Ovary (tissue), 3 donors: ENCODE data around the gene ZCCHC10.

Source experiments
- EP300 ChIP-seq: sonication (generic); formaldehyde crosslinking; IDR thresholded peaks from one replicate; pipeline ENCODE4 v1.6.1; 2017; ENCODE audit warnings: antibody characterized with exemption
- POLR2A ChIP-seq: fragments of 450-650 bp; IDR thresholded peaks from one replicate; pipeline ENCODE4 v1.6.1; 2017; ENCODE audit warnings: antibody characterized with exemption, mild to moderate bottlenecking, moderate library complexity
- TF ChIP-seq, protein P1 (sequence below), 3 donors: fragments of 450-650 bp in 2 of 3; fragments of 200-600 bp in 1 of 3; IDR thresholded peaks; one replicate each; pipeline versions ENCODE4 v1.5.1 to v1.8.0; 2016 to 2022; ENCODE audit warnings: antibody characterized with exemption in 3 of 3, mild to moderate bottlenecking in 1 of 3
- donor health status: DM: no; HTN: no; CAD: no.

GRCh38 chr5:133032852-133033742, 6.7 kb upstream of the ZCCHC10 start:
- TF ChIP-seq, protein P1, sequence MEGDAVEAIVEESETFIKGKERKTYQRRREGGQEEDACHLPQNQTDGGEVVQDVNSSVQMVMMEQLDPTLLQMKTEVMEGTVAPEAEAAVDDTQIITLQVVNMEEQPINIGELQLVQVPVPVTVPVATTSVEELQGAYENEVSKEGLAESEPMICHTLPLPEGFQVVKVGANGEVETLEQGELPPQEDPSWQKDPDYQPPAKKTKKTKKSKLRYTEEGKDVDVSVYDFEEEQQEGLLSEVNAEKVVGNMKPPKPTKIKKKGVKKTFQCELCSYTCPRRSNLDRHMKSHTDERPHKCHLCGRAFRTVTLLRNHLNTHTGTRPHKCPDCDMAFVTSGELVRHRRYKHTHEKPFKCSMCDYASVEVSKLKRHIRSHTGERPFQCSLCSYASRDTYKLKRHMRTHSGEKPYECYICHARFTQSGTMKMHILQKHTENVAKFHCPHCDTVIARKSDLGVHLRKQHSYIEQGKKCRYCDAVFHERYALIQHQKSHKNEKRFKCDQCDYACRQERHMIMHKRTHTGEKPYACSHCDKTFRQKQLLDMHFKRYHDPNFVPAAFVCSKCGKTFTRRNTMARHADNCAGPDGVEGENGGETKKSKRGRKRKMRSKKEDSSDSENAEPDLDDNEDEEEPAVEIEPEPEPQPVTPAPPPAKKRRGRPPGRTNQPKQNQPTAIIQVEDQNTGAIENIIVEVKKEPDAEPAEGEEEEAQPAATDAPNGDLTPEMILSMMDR (IDR thresholded peaks at IDR 0.05) = no peak
- TF ChIP-seq POLR2A (no peak), EP300 (no peak)
